Breast epithelium (tissue), 4 donors: ENCODE measurements around the gene NCKIPSD. TPM values are rescaled to one million over a fixed set of nuclear protein-coding genes. Genes with fewer than 3 reads are reported as not detected.
A peak's percentile ranks its signal among the peaks of the same experiment; 100 is the strongest.

Source experiments
- DNase-seq, 2 donors: peaks; one replicate each; pipeline ENCODE4 v3.0.0-alpha.2; 2019; ENCODE audit warnings: low spot score in 2 of 2
- H3K27ac ChIP-seq, 2 donors: fragments of 200-600 bp; sonication (generic) in 1 of 2; one replicate each; pipeline ENCODE4 v1.5.1; 2016 to 2019; ENCODE audit warnings: mild to moderate bottlenecking in 1 of 2
- H3K27me3 ChIP-seq, 2 donors: fragments of 200-600 bp; sonication (generic) in 1 of 2; one replicate each; pipeline versions ENCODE4 v1.5.1 to v1.6.0; 2017 to 2019; ENCODE audit warnings: control low read depth in 1 of 2, mild to moderate bottlenecking in 1 of 2
- H3K36me3 ChIP-seq: fragments of 200-600 bp; one replicate; pipeline ENCODE4 v1.5.1; 2019
- H3K4me1 ChIP-seq, 2 donors: fragments of 200-600 bp; sonication (generic); one replicate each; pipeline ENCODE4 v1.5.1; 2016 to 2019; ENCODE audit warnings: control low read depth in 1 of 2
- H3K4me3 ChIP-seq, 3 donors: fragments of 200-600 bp; sonication (generic); 1 replicate in 2 of 3; 2 replicates in 1 of 3; pipeline ENCODE4 v1.5.1; 2016 to 2019; ENCODE audit warnings: mild to moderate bottlenecking in 3 of 3, moderate library complexity in 2 of 3
- H3K9me3 ChIP-seq, 2 donors: fragments of 200-600 bp; sonication (generic) in 1 of 2; one replicate each; pipeline ENCODE4 v1.5.1; 2016 to 2019; ENCODE audit warnings: control low read depth in 1 of 2
- POLR2A ChIP-seq: fragments of 450-650 bp; IDR thresholded peaks from one replicate; pipeline ENCODE4 v1.6.1; 2016; ENCODE audit warnings: antibody characterized with exemption, mild to moderate bottlenecking, moderate library complexity
- POLR2AphosphoS5 ChIP-seq, 3 donors: sonication (generic); formaldehyde crosslinking; IDR thresholded peaks; one replicate each; pipeline ENCODE4 v1.6.1; 2017; ENCODE audit warnings: antibody characterized with exemption in 3 of 3
- intact Hi-C: fragments of 100-400 bp; cut with DNase I; formaldehyde crosslinking; loops from one replicate; pipeline ENCODE4 v1.15.1; 2023; ENCODE audit warnings: low total_unique reads
- total RNA-seq, 3 donors: library from RNA; depleted of rRNA; stranded (reverse); fragments of >200 nt; gene quantifications; one replicate each; pipeline ENCODE4 v1.1.0, GENCODE V29; 2016
- TF ChIP-seq, protein P1 (sequence below), 3 donors: fragments of 450-650 bp; IDR thresholded peaks; one replicate each; pipeline ENCODE4 v1.5.1; 2016 to 2017; ENCODE audit warnings: antibody characterized with exemption in 3 of 3, mild to moderate bottlenecking in 3 of 3, moderate library complexity in 3 of 3

The NCKIPSD gene
- total RNA-seq, 3 donors from 2014 or later = 31.8 to 40.3 (median 36.4) TPM

DNA sequence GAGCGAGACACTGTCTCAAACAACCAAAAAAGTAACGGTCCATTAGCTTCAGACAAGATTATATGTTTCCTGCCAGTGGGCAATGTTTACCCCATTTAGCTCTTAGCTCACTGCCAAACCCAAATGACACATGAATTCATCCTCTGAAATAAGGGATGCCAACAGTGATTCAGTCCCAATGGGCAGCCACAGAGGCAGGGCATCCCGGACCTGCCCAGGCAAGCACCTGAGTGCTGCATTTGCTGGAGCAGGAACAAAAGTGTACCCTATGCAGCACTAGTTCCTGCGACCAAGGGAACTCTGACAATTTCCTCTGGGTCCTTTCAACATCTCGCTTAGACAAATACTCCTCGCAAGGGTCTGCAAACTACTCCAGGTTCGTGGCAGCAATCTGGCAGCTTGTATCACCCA lies 23.3 kb upstream of the NCKIPSD start:
- no peaks in the 10 kb centered on the region for H3K27me3 ChIP-seq
- peak overlapping the region; percentile 68 for H3K27ac ChIP-seq
- intact Hi-C loops = no loop called here
- H3K4me1 ChIP-seq = no peaks in the 10 kb centered on the region
- peak overlapping the region in 1 of 3 donors; percentile 6 for H3K4me3 ChIP-seq
- no peaks in the 10 kb centered on the region for H3K36me3 ChIP-seq
- peak in 1 of 2 donors; percentile 80 for DNase-seq
- TF ChIP-seq POLR2AphosphoS5 (IDR thresholded peaks at IDR 0.05) (no peak), POLR2A (no peak)
- TF ChIP-seq, protein P1, sequence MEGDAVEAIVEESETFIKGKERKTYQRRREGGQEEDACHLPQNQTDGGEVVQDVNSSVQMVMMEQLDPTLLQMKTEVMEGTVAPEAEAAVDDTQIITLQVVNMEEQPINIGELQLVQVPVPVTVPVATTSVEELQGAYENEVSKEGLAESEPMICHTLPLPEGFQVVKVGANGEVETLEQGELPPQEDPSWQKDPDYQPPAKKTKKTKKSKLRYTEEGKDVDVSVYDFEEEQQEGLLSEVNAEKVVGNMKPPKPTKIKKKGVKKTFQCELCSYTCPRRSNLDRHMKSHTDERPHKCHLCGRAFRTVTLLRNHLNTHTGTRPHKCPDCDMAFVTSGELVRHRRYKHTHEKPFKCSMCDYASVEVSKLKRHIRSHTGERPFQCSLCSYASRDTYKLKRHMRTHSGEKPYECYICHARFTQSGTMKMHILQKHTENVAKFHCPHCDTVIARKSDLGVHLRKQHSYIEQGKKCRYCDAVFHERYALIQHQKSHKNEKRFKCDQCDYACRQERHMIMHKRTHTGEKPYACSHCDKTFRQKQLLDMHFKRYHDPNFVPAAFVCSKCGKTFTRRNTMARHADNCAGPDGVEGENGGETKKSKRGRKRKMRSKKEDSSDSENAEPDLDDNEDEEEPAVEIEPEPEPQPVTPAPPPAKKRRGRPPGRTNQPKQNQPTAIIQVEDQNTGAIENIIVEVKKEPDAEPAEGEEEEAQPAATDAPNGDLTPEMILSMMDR (IDR thresholded peaks at IDR 0.05) = no peak
- no peaks in the 10 kb centered on the region for H3K9me3 ChIP-seq

DNA sequence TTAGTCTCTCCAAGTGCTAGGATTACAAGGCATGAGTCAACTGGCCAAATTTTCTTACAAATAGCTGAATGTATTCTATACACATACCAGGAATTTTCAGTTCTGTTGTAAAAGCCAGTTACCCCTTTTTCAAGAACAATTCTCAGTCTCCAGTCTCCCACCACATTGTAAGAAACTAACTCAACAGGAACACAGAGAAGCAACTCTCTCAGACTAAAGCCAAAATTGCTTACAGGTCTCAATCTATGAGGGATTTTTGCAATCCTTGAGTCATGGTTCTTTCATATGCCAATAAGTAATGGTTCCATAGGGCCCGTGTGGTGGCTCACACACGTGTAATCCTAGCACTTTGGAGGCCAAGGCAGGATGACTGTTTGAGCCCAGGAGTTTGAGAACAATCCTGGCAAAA lies 22.8 kb upstream of the NCKIPSD start:
- no peaks in the 10 kb centered on the region for H3K4me1 ChIP-seq
- intact Hi-C loops = no loop called here
- H3K27me3 ChIP-seq = no peaks in the 10 kb centered on the region
- no peak for DNase-seq
- TF ChIP-seq, protein P1 (IDR thresholded peaks at IDR 0.05) = no peak
- TF ChIP-seq POLR2AphosphoS5 (IDR thresholded peaks at IDR 0.05) (no peak), POLR2A (no peak)
- no peaks in the 10 kb centered on the region for H3K9me3 ChIP-seq
- H3K27ac ChIP-seq = peak overlapping the region; percentile 68
- no peak overlapping the region for H3K4me3 ChIP-seq
- no peaks in the 10 kb centered on the region for H3K36me3 ChIP-seq

DNA sequence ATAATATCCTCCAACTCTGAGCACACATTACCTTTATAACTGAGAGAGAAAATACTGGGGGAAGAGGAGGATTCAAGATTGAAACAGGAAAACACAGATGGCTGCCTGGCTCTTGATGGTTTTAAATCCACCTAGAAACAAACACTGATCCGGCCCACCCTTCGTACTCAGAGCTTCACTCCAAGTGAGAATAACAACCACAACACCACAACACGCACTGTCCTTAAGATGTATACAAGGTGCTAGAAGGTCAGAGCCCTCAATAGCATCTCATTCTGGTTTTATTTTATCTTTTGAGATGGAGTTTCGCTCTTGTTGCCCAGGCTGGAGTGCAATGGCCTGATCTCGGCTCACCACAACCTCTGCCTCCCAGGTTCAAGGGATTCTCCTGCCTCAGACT lies 21.4 kb upstream of the NCKIPSD start:
- H3K36me3 ChIP-seq = no peaks in the 10 kb centered on the region
- no peaks in the 10 kb centered on the region for H3K9me3 ChIP-seq
- no peak overlapping the region for H3K4me3 ChIP-seq
- H3K27ac ChIP-seq = peak overlapping the region; percentile 48 to 68
- intact Hi-C loops = no loop called here
- TF ChIP-seq, protein P1 (IDR thresholded peaks at IDR 0.05) = no peak
- TF ChIP-seq POLR2A (no peak), POLR2AphosphoS5 (IDR thresholded peaks at IDR 0.05) (no peak)
- DNase-seq = no peak
- no peaks in the 10 kb centered on the region for H3K4me1 ChIP-seq
- no peaks in the 10 kb centered on the region for H3K27me3 ChIP-seq

DNA sequence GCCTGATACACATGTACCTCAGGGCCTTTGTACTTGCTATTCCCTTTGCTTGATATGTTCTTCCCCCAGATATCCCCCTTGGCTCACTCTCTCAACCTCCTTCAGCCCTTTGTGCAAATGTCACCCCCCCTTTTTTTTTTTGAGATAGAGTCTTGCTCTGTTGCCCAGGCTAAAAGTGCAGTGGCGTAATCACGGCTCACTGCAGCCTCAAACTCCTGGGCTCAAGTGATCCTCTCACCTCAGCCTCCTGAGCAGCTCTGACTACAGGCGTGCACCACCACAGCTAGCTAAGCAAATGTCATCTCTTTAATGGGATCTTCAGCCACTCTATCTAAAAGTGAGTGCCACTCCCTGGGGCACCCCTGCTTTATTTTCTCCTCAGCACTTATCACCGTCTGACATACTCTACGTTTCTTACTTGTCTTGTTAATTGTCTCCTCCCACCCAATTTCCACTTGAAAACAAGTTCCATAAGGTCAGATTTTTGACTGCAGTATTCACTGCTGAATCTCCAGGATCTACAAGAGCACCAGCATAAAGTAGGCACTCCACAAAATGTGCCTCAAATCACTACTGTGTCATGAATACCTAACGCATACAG lies 16.7 kb upstream of the NCKIPSD start:
- no peak for DNase-seq
- intact Hi-C loops = no loop called here
- H3K27me3 ChIP-seq = no peaks in the 10 kb centered on the region
- peak overlapping the region; percentile 10 to 23 for H3K27ac ChIP-seq
- H3K36me3 ChIP-seq = no peaks in the 10 kb centered on the region
- no peaks in the 10 kb centered on the region for H3K9me3 ChIP-seq
- no peak for TF ChIP-seq POLR2A
- no peak for TF ChIP-seq POLR2AphosphoS5 (IDR thresholded peaks at IDR 0.05)
- TF ChIP-seq, protein P1 (IDR thresholded peaks at IDR 0.05) = no peak
- no peak overlapping the region for H3K4me3 ChIP-seq
- no peaks in the 10 kb centered on the region for H3K4me1 ChIP-seq

DNA sequence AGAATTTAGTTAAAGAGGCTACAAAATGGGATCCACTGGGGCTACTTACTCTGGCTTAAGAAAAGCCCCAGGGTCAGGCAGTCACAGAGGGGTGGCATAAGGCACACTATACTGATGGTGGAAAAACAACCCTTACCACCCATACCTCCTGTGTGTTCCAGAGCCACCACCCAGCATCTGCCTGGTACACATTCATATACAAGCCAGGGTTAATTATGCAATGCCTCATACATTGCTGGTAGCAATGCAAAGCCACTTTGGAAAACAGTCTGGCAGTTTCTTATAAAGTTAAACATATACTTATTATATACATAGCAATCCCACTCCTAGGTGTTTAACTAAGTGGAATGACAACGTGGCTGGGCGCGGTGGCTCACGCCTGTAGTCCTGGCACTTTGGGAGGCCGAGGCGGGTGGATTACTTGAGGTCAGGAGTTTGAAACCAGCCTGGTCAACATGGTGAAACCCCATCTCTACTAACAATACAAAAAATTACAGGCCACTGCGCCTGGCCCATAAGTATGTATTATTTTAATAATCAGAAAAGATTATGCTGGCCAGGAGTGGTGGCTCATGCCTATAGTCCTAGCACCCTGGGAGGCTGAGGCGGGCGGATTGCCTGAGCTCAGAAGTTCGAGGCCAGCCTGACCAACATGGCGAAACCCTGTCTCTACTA lies 15.2 kb upstream of the NCKIPSD start:
- H3K4me1 ChIP-seq = peaks cover 0 to 5% of the 10 kb centered on the region in 2 donors
- H3K4me3 ChIP-seq = no peak overlapping the region
- no peak for DNase-seq
- H3K9me3 ChIP-seq = no peaks in the 10 kb centered on the region
- H3K27me3 ChIP-seq = no peaks in the 10 kb centered on the region
- H3K36me3 ChIP-seq = no peaks in the 10 kb centered on the region
- TF ChIP-seq, protein P1 (IDR thresholded peaks at IDR 0.05) = no peak
- no peak for TF ChIP-seq POLR2AphosphoS5 (IDR thresholded peaks at IDR 0.05)
- TF ChIP-seq POLR2A = no peak
- H3K27ac ChIP-seq = peak overlapping the region in 1 of 2 donors; percentile 21
- intact Hi-C loops = no loop called here
